Fibroblast of skin of left biceps (primary cell): ENCODE measurements around the gene DYRK3.
"Not testable (repeated sequence)": the region's sequence is repeated elsewhere in the genome, so short reads cannot be mapped to it uniquely, and the experiment has no call there.

Source experiments
- DNase-seq, 2 experiments: peaks; one replicate each; pipeline ENCODE4 v3.0.0-alpha.2; 2013; ENCODE audit warnings: low read depth in 2 of 2

Gene DYRK3

DNA sequence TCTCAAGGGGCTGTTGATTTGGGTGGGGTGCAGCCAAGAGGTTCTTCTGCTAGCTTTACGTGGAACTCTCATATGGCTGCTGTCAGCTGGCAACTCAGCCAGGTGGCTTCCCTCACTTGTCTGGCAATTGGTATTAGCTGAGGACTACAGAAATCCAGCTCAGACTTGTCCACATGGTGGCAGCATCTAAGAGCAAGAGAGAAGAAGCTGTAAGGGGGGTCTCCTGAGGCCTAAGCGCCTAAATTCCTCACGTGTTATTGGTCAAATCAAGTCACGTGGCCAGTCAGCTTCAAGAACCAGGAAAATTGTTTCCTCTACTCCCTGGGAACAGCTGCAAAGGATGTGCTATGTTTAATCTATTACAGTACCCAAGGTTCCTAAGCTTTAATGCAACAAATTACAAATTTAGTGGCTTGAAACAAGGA lies 4.2 kb upstream of the DYRK3 start:
- peak; percentile 66 to 73 for DNase-seq

DNA sequence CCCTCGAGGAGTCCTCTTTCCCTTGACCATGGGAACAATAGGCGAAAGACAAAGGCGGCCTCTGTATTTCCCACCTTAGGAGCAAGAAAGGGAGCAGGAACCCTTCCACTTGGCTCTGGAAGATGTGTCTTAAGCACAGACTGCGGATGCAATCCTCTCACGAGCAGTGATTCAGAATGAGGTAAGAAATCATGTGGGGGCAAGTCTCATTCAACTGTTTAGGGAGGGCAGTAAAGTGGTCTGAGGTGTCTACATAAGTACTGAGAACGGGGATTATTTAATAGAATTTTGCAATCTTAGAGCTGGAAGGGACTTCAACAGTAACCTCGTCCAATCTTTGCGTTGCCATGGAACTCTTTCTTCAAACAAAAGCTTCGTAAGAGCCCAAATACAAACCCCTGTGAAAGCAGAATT lies 1.6 kb upstream of the DYRK3 start:
- DNase-seq, result peak; percentile 37 to 50

DNA sequence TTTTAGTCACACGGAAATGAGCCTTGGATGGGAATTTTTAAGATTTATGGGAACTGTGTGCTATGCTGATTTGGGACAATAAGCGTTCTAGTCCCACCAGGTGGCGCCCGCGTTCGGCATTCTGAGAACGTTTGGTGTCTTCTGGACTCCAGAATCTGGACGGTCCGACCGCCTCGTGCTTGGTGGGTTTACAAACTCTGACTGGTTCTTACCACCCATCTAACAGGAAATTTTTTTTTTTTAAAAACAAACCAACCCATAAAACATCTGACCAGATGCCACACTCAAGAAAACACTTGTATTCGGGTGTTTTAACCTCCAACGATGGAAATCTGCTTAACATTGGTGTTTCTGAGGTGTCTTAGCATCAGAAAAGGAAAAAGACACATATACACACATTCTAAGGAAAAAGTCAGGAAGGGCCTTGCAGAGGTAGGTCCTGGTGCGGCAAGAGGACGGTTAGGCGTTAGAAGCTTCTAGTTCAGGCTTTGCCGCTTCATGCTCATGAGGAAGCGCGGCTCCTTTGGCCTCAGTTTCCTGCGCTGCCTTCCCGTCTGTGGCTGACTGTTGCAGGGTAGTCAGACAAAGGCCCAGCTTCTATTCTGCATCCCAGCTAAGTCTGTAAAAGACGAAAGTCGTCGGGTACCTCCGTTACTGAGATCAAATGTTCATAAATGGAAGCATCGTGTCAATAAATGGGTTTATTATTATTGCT lies 814 bp upstream of the DYRK3 start:
- DNase-seq, result peak; percentile 62 to 63

DNA sequence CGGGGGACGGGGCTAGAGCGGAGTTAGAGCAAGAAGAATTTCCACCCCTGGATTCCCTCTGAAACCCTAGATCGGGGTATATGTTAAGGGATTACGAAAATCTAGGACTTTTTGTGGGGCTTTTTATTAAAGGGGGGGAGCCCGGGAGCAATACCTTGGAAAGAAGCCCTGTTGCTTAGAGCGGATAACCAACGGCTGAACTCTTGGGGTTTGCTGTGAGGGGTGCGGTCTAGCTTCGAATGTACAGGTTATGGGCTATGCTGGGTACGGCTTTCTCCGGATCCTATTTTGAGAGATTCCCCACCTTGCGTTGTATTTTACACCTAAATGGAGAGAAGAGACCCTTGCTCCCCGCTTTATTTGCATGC lies 626 bp downstream of the DYRK3 start:
- no peak for DNase-seq

DNA sequence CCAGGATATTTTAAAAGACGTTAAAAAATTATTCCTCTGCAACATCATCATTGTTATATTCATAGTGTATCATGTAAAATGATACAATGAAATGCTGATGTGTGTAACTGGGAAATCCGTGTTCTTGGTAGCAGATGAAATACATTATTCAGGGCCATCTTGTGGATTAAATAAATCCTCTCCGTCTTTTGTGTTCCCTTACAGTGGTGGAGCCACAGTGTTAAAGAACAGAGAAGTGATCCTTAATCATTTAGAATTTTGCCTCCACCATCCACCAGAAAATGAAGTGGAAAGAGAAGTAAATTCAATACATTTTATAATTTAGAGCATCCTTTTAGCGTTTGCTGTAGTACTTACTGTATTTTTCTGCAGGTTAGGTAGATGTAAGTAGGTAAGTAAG lies 1.3 kb downstream of the DYRK3 start:
- DNase-seq, result no peak

DNA sequence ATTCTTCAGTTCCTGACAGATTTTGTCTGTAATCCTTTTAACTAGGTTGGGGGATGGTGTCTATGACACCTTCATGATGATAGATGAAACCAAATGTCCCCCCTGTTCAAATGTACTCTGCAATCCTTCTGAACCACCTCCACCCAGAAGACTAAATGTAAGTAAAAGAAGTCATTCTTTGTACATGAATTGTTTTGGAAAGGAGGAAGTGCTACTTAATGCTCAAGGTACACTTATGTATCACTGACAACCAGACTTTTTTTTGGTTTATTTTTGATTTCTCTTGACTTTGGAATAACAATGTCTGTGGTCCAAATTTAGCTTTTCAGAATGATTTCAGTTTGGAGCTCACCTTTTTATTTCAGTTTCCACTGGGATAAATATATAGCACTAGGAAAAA lies 2.3 kb downstream of the DYRK3 start:
- no peak for DNase-seq

DNA sequence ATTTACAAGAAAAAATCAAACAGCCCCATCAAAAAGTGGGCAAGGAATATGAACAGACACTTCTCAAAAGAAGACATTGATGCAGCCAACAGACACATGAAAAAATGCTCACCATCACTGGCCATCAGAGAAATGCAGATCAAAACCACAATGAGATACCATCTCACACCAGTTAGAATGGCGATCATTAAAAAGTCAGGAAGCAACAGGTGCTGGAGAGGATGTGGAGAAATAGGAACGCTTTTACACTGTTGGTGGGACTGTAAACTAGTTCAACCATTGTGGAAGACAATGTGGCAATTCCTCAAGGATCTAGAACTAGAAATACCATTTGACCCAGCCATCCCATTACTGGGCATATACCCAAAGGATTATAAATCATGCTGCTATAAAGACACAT lies 6.7 kb downstream of the DYRK3 start:
- DNase-seq, result not testable (repeated sequence)

DNA sequence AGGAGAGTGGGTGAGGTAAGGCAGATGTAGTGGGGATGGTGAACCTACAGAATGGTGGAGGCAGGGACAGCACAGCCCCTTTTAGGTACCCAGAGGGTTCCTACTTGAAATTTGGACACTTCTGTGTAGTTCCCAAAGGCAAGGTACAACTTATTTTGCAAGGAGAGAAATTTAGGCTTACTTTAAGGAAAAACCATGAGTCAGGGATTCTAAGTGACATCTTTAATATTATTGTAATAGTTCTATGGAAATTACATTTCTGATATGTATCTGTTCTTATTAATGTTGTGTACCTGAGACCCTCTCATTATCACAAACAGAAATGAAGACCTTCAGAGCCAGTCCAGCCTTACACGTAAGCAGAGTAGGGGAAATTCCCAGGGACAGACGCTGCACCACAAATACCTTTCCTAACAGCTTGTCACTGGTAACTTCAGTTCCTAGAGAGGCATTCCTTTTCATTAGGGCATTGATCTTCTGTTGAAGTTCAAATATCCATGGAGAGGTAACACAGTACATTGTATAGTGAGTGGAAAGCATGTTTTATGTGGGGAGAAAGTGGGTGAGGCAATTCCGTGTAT lies 7.9 kb downstream of the DYRK3 start:
- DNase-seq, result no peak

DNA sequence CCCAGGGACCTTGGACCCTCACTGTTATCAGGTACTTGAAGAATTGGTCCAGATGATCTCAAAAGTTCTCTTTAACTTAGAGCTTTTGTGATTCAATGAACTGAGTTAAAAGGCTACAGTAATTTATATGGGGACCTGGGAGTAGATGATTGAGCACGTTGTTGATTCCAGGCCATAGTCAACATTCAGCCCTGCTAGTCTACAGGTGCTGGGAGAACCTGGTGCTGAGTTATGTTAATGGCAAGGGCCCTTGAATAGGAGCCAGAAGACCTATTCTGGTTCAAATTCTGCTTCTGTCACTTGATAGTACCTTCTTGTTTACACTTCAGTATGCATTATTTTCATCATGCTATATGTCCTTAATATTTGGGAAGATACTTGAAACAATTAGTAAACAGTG lies 11.2 kb downstream of the DYRK3 start:
- no peak for DNase-seq

DNA sequence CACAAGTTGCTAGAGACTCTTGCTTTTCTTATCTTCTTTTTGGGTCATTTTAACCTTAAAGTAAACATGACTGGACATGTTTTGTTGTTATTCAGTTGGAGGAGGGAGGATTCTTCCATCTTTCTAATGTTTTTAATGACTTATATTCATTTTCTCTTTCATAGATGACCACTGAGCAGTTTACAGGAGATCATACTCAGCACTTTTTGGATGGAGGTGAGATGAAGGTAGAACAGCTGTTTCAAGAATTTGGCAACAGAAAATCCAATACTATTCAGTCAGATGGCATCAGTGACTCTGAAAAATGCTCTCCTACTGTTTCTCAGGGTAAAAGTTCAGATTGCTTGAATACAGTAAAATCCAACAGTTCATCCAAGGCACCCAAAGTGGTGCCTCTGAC lies 11.9 kb downstream of the DYRK3 start:
- DNase-seq, result no peak

DNA sequence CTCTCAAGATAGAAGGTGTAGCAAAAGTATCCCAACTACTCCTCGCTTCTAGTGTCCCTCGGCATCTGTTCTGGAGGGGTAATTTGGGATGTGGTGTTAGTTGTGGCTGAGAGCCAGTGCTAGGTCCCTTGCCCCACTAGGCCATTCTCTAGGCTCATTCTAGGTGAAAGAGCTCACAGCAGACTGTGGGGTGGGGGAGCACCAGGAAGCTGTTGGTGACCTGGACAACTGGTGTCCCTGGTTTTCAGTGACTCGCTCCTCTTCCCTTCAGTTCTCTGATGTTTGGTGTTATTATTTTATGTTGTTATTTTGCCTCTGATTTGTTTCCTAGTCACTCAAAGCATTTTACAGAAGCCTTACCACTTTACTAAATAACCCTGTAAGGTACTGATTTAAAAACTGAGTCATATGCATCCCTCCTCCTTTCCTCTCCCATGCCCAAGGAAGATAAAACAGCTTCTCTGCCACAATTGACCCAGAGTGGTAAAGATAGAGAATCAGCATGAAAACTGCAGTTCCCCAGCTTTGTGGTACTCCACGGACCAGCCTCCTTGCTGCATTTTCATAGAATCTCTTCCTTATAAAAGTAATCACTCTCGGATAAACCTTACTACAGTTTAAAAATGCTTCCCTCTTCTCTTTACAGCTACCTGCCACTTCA lies 14.1 kb downstream of the DYRK3 start:
- DNase-seq, result no peak

DNA sequence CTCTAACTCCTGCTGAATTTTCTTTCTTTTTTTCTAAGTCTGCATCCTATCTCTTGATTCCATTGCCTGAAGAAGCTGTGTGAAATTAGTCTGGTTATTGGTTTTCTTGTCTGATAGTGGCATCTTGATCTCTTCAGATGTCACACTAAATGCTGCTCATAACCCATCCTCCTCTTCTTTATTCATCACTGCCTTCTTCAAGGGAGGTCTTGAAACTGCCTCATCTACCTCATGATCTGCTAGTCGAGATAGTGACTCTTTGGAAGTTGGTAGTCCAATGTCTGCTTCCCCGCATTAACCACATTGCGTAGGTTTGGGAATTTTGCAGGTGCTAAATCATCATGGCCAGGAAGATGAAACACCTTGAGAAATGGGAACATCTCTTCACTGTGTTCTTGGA lies 15.7 kb downstream of the DYRK3 start:
- no peak for DNase-seq

DNA sequence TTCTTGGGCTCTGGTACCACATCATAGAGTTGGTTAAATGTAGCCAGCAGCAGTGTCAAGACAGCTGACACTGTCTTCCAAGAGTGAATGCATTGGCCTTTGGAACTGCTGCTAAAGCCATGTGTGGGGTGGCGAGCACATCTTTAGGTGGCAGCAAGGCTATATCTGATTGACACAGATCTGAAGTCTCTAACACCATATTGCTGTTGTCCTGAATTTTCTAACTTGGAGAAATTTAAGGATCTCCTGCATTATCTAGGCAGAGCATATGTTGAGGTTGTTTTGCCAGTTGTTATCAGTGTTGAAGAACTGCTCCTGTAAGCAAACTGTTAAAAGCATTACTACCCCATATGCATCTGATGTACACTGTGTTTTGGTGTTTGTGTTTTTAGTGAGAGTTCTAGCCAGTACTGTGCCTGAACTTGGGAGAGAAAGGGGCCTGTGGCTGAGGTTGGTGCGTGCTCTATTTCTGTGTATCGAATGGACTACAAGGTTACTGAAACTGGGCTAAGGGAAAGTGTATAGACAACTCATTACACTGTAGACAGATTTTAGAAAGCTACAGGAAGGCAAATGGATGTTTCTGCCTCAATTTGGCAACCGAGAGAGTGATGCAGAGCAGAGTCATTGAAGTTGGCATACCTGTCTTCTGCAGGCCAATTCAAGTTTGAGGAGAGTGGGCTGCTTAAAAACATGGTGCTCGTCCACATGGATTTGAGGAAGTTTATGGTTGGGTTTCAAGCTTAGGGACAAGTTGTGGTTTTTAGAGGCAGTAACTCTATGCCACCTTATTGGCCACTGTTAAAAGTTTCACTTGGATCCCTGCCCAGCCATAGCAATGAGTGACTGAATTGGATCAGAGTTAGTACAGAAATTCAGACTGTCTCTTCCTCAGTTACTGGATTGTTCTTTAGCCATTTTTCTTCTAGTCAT lies 16.9 kb downstream of the DYRK3 start:
- no peak for DNase-seq

DNA sequence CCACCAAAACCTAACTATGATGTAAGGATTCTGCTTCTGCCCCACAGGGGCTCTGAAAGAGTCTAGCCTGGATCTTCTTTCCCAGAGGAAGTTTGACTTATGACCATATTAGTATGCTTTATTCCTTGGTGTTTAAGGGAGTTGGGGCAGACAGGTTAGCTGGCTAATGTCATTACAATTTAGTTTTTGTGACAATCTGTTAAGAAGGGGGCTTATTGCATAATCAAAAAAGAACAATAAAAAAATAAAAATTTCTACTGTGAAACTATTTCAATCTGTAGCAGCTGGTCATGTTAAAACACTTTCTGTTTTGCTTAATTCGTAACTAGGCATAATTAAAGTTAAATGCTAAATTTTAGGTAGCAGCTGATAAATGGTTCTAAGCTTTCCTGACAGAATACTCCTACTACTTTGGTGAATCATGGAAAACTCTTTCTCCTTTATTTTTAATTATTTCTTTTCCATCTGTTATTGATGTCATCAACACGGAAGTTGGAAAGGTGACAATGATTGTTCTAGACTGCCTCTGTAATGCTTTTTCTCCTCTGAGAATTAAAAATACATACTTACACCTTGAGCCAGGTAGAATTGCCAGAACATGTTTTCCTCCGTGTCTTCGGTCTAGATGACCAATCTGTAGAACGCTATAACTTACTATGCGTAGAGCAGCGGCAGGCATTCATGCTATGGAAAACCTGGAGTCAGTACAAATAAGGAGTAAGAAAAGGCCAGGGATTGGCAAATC lies 18.6 kb downstream of the DYRK3 start:
- DNase-seq, result no peak

DNA sequence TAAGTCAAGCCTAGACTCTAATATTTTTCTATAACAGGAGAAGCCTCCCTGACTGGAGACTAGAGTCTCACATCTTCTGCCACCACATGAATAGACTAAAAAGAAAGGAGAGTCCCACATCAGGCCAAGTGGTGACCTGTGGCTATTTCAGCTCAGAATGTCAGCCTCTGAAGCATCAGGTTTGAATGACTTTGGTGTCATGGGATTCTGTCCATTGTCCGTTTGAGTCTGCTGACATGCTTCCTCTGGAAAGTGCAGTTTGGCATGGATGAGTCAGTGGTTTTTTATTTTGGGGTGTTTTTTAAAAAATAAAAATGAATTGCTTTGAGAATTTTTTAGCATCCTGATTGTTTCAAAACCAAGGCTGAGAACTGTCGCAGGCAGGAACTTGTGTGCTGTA lies 19.5 kb downstream of the DYRK3 start:
- no peak for DNase-seq

DNA sequence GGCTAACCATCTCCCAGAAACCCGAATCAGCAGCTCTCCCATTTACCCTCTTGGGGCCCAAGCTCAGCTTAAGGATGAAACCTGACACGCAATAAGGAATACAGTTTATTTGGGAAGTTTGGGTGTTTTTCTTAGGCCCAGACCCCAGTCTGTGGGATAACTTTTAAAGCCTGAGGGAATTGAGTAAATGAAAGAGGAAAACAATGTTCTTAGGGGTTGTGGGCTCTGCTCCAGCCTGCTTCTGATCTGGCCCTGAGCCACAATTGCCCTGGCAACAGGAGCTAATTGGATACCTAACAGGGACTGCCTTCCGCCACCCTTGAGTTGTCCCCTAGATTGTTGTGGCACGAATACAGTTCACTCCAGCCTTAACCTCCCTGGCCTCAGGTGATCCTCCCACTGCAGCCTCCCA lies 20.1 kb downstream of the DYRK3 start:
- no peak for DNase-seq

DNA sequence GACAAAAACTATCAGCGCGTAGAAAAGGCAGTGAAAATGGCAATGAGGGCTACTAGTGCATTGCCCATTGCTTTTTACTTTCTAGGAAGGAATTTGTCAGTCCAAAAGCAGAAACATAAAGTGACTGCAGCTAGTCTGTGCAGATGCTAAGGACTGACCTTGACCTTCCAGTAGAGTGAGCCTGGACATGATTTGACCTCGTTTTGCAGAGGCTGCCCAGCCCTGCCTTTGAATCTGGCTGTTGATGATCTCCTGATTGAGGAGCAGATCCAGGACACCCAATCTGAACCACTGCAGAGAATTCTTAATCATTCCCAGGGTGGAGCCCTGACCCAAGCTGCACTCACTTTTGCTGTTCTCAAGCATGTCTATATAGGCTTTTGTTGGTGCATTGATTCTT lies 21.6 kb downstream of the DYRK3 start:
- DNase-seq, result no peak

DNA sequence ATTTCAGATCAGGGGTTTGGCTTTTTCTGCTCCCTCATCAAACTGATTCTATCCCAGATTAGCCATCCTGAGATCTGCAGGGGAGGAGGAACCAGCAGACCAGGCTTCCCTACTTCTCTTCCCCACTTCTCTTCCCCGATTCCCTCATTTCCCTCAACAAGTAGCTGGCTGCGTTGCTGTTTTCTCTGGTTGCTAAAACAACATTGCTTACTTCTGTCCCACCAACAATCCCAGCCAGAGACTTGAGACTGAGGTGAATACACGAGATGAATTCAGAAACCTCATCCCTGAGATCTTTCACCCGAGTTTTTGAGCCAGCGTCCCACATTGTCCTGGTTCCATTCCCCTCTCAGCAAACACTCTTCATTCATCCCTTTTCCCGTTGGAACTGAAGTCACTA lies 22.4 kb downstream of the DYRK3 start:
- DNase-seq, result no peak

DNA sequence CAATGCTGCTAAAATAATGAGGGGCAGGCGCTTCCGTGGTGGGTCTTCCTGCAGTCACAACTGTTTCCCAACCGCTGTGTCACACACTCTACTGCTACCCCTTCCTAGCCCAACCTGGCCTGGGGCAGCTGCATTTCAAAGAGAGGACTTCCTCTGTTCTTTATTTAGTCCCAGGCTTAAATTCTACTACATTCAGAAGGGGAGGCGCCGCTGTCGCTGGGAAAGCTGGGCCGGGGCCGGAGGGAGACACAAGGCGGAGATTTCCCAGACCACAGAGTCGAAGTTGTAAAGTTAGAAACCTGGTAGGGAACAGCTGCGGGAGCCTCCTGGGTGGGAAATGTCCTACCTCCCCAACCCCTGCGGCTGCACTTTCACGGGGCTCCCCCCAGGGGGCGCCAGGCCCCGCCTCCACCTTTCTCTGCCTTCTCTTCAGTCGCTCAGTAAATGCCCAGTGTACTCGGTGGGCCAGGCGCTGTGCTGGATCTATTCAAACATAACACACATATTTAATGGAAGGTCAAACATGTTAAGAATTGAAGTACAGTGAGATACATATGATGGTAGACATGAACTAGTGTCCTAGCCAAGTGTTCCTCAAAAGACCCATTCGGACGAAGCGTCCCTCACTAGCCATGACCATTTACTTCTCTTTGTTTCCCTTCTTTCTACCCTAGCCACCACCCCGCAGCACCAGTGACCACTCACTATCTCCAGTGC lies 23.1 kb downstream of the DYRK3 start:
- no peak for DNase-seq

DNA sequence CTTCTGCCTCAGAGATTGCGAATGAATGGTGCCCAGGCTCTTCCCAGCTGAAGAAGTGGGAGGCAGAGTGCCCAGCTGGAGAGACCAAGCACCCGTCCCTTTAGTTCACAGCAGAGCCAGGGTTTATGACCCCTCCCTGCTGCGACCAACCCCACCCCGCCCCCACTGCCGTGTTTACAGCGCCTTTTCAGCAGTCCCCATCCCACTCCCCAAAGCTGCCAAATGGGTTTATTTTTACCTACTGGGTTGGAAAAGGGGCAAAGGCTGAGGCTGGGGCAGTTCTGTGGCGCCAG lies 23.6 kb downstream of the DYRK3 start:
- no peak for DNase-seq

DNA sequence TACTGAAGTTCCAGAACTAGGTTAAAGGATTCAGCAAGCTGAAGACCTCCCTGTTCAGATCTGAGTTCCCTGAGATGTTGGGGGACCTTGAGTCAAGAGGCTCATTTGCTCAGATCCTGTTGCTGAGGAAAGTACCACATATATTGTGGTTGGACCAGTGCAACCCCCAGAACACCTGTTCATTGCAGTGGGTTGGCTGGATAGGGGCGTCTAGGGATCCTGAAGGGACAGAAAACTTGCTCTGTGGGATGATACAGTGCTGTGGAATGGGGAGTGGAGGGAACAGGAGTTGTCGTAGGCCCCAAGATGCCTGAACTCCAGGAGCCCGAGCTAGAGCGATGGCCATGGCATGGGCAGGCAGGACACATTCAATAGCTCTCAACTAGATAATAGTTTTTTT lies 24.8 kb downstream of the DYRK3 start:
- no peak for DNase-seq
